CD4-positive, CD25-positive, alpha-beta regulatory T cell (primary cell): Measurements from ENCODE around the gene B4GALT6. TPM values are rescaled to one million over a fixed set of nuclear protein-coding genes. Genes with fewer than 3 reads are reported as not detected.

Experiments used
- ATAC-seq, 2 donors: fragments of 150-1000 bp; cut with Tn5 transposase; one replicate each; pipeline ENCODE4 v1.10.0; 2021; ENCODE audit warnings: low read depth in 2 of 2, moderate number of reproducible peaks in 2 of 2, moderate library complexity in 1 of 2
- DNase-seq, 3 donors: peaks; one replicate each; pipeline versions ENCODE4 v3.0.0 to v3.0.0-alpha.2; 2012 to 2022; ENCODE audit warnings: mixed read lengths in 1 of 3
- H3K27ac ChIP-seq: one replicate; pipeline ENCODE4 v1.7.0; 2013; ENCODE audit warnings: mild to moderate bottlenecking, low read length; ENCODE audit not compliant: insufficient read depth, poor library complexity, severe bottlenecking
- H3K27me3 ChIP-seq: one replicate; pipeline ENCODE4 v1.7.0; 2013; ENCODE audit warnings: low read length; ENCODE audit not compliant: control insufficient read depth, insufficient read depth
- H3K36me3 ChIP-seq: one replicate; pipeline ENCODE4 v1.7.0; 2013; ENCODE audit warnings: mild to moderate bottlenecking, low read length, moderate library complexity; ENCODE audit not compliant: control insufficient read depth, insufficient read depth
- H3K4me1 ChIP-seq: 2 replicates; pipeline ENCODE4 v1.7.0; 2013; ENCODE audit warnings: mild to moderate bottlenecking, low read length; ENCODE audit not compliant: insufficient read depth, control insufficient read depth, poor library complexity, severe bottlenecking
- H3K4me3 ChIP-seq: one replicate; pipeline ENCODE4 v1.7.0; 2013; ENCODE audit warnings: low read depth, mild to moderate bottlenecking, low read length, moderate library complexity
- H3K9me3 ChIP-seq, 2 experiments: 1 replicate in 1 of 2; 2 replicates in 1 of 2; pipeline ENCODE4 v1.7.0; 2013; ENCODE audit warnings: low read length in 2 of 2, mild to moderate bottlenecking in 1 of 2, moderate library complexity in 1 of 2; ENCODE audit not compliant: control insufficient read depth in 2 of 2
- H3K27ac Mint-ChIP-seq, 3 donors: one replicate each; pipeline ENCODE4 v1.8.0; 2020 to 2022; ENCODE audit warnings: mild to moderate bottlenecking in 3 of 3, mixed read lengths in 3 of 3, moderate library complexity in 2 of 3
- H3K27me3 Mint-ChIP-seq: one replicate; pipeline ENCODE4 v1.8.0; 2022; ENCODE audit warnings: mild to moderate bottlenecking, mixed read lengths
- H3K36me3 Mint-ChIP-seq: one replicate; pipeline ENCODE4 v1.8.0; 2020; ENCODE audit warnings: mixed read lengths
- H3K4me1 Mint-ChIP-seq, 4 donors: one replicate each; pipeline ENCODE4 v1.8.0; 2020 to 2022; ENCODE audit warnings: mixed read lengths in 4 of 4, mild to moderate bottlenecking in 1 of 4
- H3K4me3 Mint-ChIP-seq, 4 donors: one replicate each; pipeline ENCODE4 v1.8.0; 2020 to 2022; ENCODE audit warnings: mild to moderate bottlenecking in 4 of 4, mixed read lengths in 4 of 4, moderate library complexity in 3 of 4
- H3K9me3 Mint-ChIP-seq, 7 donors: one replicate each; pipeline ENCODE4 v1.8.0; 2020 to 2022; ENCODE audit warnings: mixed read lengths in 7 of 7, mild to moderate bottlenecking in 3 of 7, moderate library complexity in 2 of 7
- polyA plus RNA-seq, 4 donors: library from polyadenylated mRNA; unstranded; fragments of 300-500 nt; fragmentation: Illumina TruSeq; gene quantifications; one replicate each; pipeline ENCODE4 v1.2.3, GENCODE V29; 2021
- total RNA-seq: library from RNA; stranded (reverse); gene quantifications from one replicate; pipeline ENCODE4 v1.2.3, GENCODE V29; 2022

The B4GALT6 gene
- total and polyA plus RNA-seq, 5 donors from 2014 or later = 0.47 TPM; not detected in 4

DNA sequence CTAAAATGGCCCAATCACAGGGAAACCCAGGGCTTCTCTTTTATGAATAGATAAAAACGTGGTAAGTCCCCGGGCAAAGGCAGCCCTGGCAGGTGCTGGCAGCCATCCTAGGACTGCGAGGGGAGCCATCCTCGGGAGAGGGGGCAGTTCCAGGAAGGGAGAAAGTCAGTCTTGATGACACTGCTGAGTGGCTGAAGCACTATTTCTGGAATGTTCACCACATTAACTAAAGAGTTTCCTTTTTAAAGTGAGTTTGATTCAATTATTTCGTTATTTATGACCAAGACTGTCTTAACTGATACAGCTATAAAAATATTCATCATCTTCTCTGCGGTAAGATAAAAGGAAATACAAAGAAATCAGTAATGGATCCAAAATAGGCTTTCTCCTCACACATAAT, 72.3 kb downstream of the B4GALT6 start:
- Mint-ChIP-seq H3K9me3 (no peaks in the 10 kb centered on the region), H3K27ac (no peak overlapping the region), H3K4me1 (no peaks in the 10 kb centered on the region), H3K4me3 (no peak overlapping the region), H3K36me3 (no peaks in the 10 kb centered on the region), H3K27me3 (no peaks in the 10 kb centered on the region)
- no peak for ATAC-seq
- Histone ChIP-seq H3K36me3 (no peaks in the 10 kb centered on the region), H3K27ac (no peak overlapping the region), H3K27me3 (no peaks in the 10 kb centered on the region), H3K4me1 (no peaks in the 10 kb centered on the region), H3K4me3 (no peak overlapping the region), H3K9me3 (no peaks in the 10 kb centered on the region)
- no peak for DNase-seq

DNA sequence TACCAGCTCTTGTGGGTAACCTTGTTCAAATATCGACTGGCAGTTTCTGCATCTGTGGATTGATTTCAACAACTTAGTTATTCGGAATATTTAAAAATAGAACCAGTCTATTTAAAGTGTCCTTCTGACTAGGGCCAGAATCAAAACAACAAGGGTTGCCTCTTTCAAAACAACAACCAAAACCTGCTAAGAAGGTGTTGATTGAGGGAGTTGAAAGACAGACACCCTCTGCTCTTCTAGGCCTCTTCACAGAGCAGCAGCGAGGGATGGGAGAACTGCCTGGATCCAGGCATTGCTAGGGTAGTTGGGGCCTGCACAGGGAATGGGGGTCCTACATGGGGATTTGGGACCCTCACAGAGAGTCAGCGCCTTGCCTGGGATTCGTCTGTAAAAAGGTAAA, 72.9 kb downstream of the B4GALT6 start:
- H3K4me1 ChIP-seq = no peaks in the 10 kb centered on the region
- no peaks in the 10 kb centered on the region for H3K36me3 ChIP-seq
- DNase-seq = no peak
- H3K9me3 ChIP-seq = no peaks in the 10 kb centered on the region
- no peak overlapping the region for H3K4me3 Mint-ChIP-seq
- no peak for ATAC-seq
- H3K4me3 ChIP-seq = no peak overlapping the region
- no peak overlapping the region for H3K27ac Mint-ChIP-seq
- no peaks in the 10 kb centered on the region for H3K4me1 Mint-ChIP-seq
- no peaks in the 10 kb centered on the region for H3K27me3 ChIP-seq
- no peaks in the 10 kb centered on the region for H3K9me3 Mint-ChIP-seq
- H3K27ac ChIP-seq = no peak overlapping the region
- H3K27me3 Mint-ChIP-seq = no peaks in the 10 kb centered on the region
- no peaks in the 10 kb centered on the region for H3K36me3 Mint-ChIP-seq

DNA sequence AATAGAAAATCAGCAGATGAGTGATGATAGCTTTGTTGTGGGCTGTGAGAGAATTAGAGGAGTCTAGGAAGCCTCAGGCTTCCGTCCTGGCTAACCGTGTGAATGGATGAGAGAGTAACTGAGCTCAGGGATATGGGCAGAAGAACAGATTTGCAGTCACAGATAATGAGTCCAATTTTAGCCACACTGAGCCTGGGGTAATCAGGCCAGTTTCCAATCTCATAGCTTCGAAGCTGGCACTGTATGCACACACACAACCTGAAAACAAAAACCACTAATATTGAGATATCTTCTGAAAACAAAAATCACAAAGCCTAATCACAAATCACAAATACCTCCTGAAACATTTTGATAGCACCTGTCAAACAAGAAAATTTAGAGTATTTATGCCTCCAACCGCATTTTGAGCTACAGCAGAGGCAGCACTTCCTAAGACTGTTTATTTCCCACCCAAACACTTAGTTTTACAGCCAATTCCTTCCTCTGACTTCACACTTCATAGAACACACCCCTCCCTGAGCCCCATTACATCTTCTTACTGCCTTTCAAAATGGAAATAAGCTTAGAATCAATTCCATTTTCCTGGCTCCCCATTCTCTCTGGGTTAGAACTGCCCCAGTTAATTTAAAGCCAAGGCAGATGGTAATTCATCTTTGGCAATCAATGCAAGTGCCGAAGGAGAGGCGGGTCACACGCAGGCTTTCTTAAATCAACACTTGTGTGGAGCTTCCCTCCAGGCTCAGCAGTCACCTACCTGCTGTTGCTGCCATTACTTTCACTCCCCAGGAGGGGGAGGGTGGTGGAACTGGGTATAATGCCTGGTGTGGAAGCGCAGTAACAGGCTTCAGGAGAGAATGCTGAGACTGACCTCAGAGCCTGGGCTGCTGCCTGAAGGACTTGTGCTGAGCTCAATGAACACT, 73.8 kb downstream of the B4GALT6 start:
- no peak for DNase-seq
- Histone ChIP-seq H3K4me3 (no peak overlapping the region), H3K27ac (no peak overlapping the region), H3K27me3 (no peaks in the 10 kb centered on the region), H3K4me1 (no peaks in the 10 kb centered on the region), H3K36me3 (no peaks in the 10 kb centered on the region), H3K9me3 (no peaks in the 10 kb centered on the region)
- Mint-ChIP-seq H3K27me3 (no peaks in the 10 kb centered on the region), H3K36me3 (no peaks in the 10 kb centered on the region), H3K4me1 (no peaks in the 10 kb centered on the region), H3K27ac (peak overlapping the region in 2 of 3 donors; percentile 5 to 18), H3K4me3 (no peak overlapping the region), H3K9me3 (peaks cover 0 to 2% (median 0%) of the 10 kb centered on the region in 7 donors)
- no peak for ATAC-seq

DNA sequence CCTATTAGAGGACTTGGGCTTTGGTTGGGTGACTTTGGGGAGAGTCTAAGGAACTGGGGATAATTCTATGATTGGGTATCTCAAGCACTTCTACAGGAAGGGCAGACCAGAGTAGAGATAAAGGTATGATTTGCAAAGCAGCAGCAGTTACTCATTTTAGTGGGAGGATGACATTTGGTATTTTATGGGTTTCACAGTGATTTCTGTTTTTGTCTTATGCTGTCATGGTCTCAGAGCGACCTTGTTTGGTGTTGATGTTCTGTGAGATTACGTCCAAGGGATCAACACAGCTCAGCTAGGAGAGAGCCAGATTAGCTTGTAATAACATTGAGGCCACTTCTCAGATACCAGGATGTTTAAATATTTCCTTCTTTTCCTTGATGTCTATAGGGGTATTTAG, 74.5 kb downstream of the B4GALT6 start:
- no peaks in the 10 kb centered on the region for H3K4me1 Mint-ChIP-seq
- ATAC-seq = no peak
- Histone ChIP-seq H3K4me1 (no peaks in the 10 kb centered on the region), H3K27ac (no peak overlapping the region), H3K9me3 (no peaks in the 10 kb centered on the region), H3K4me3 (no peak overlapping the region), H3K27me3 (no peaks in the 10 kb centered on the region), H3K36me3 (no peaks in the 10 kb centered on the region)
- no peaks in the 10 kb centered on the region for H3K27me3 Mint-ChIP-seq
- no peak overlapping the region for H3K4me3 Mint-ChIP-seq
- DNase-seq = no peak
- peaks cover 0 to 2% (median 0%) of the 10 kb centered on the region in 7 donors for H3K9me3 Mint-ChIP-seq
- peak overlapping the region in 2 of 3 donors; percentile 5 to 18 for H3K27ac Mint-ChIP-seq
- no peaks in the 10 kb centered on the region for H3K36me3 Mint-ChIP-seq

DNA sequence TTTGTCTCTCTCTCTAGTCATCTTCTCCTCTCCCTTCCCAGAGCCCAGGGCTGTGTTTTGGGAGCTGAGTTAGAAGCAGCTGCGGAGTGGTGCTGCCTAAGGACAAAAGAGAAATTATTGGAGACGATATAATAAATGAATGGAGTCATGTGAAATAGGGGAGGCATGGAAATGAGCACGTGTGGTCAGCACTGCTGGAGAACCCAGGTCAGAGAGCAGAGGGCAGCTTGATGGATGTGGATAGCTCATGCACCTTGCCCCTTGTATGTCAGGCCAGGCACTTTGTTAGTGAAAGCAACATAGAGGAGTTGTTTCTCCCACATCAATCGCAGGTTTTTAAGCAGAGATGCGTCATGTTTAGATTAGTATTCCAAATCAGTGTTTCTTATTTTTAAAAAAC, 77.0 kb downstream of the B4GALT6 start:
- no peak for ATAC-seq
- Histone ChIP-seq H3K27me3 (no peaks in the 10 kb centered on the region), H3K27ac (no peak overlapping the region), H3K36me3 (no peaks in the 10 kb centered on the region), H3K4me3 (no peak overlapping the region), H3K4me1 (no peaks in the 10 kb centered on the region), H3K9me3 (no peaks in the 10 kb centered on the region)
- H3K27ac Mint-ChIP-seq = no peak overlapping the region
- H3K27me3 Mint-ChIP-seq = no peaks in the 10 kb centered on the region
- H3K36me3 Mint-ChIP-seq = no peaks in the 10 kb centered on the region
- no peak overlapping the region for H3K4me3 Mint-ChIP-seq
- H3K4me1 Mint-ChIP-seq = no peaks in the 10 kb centered on the region
- H3K9me3 Mint-ChIP-seq = peaks cover 0 to 2% (median 0%) of the 10 kb centered on the region in 7 donors
- DNase-seq = no peak

DNA sequence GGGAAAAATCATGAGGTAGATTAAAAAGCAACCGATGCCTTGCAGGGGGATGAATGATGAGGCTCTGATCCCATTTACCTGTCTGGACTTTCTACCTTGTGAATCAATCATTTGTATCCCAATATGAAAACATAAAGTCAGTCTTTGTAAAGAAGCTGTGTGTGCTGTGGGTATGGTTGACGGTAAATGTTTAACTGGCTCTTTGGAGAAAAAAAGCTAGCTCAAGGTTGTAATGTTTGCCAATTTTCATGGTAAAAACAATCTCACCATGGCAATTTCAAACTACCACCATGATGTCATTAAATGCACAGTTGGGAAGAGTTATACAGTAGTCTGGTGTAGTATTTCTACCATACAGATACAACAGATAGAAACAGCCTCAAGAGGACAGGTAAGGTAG, 78.1 kb downstream of the B4GALT6 start:
- no peak overlapping the region for H3K4me3 Mint-ChIP-seq
- no peaks in the 10 kb centered on the region for H3K4me1 Mint-ChIP-seq

DNA sequence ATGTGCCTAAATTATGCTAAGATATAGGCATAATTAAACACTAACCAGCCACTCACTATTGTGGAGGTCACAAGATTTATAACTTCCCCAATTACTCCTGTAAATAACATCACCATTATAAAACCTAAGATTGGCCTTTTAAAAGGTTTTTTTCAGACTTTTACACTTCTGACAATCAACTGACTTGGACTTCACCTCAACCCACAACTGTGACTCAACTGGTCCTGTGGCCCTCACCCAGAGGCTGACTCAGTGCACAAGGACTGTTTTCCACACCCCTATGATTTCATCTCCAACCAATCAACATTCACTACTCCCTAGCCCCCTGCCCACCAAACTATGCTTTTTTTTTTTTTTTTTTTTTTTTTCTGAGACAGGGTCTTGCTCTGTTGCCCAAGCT, 81.1 kb downstream of the B4GALT6 start:
- Mint-ChIP-seq H3K4me3 (no peak overlapping the region), H3K36me3 (no peaks in the 10 kb centered on the region), H3K27me3 (no peaks in the 10 kb centered on the region)

More for the DNA sequence above, 78.1 kb downstream of the B4GALT6 start:
- Histone ChIP-seq H3K4me1 (no peaks in the 10 kb centered on the region), H3K27me3 (no peaks in the 10 kb centered on the region), H3K27ac (no peak overlapping the region), H3K9me3 (no peaks in the 10 kb centered on the region), H3K4me3 (no peak overlapping the region), H3K36me3 (no peaks in the 10 kb centered on the region)
- Mint-ChIP-seq H3K27ac (no peak overlapping the region), H3K36me3 (no peaks in the 10 kb centered on the region), H3K27me3 (no peaks in the 10 kb centered on the region), H3K9me3 (peaks cover 0 to 2% (median 0%) of the 10 kb centered on the region in 7 donors)
- DNase-seq (no peak), ATAC-seq (no peak)

More for the DNA sequence above, 81.1 kb downstream of the B4GALT6 start:
- no peak for DNase-seq
- H3K9me3 ChIP-seq = no peaks in the 10 kb centered on the region
- no peaks in the 10 kb centered on the region for H3K4me1 ChIP-seq
- Mint-ChIP-seq H3K4me1 (no peaks in the 10 kb centered on the region), H3K9me3 (peaks cover 0 to 2% (median 0%) of the 10 kb centered on the region in 7 donors), H3K27ac (no peak overlapping the region)
- no peak for ATAC-seq
- H3K4me3 ChIP-seq = no peak overlapping the region
- no peaks in the 10 kb centered on the region for H3K27me3 ChIP-seq
- no peaks in the 10 kb centered on the region for H3K36me3 ChIP-seq
- H3K27ac ChIP-seq = no peak overlapping the region
